ENCODE data around the gene MAOB. TPM values are rescaled to one million over a fixed set of nuclear protein-coding genes. Genes with fewer than 3 reads are reported as not detected.
A peak's percentile ranks its signal among the peaks of the same experiment; 100 is the strongest.

The MAOB gene
- total and polyA plus RNA-seq, 5 donors = 59.7 to 93.6 (median 79.7) TPM

DNA sequence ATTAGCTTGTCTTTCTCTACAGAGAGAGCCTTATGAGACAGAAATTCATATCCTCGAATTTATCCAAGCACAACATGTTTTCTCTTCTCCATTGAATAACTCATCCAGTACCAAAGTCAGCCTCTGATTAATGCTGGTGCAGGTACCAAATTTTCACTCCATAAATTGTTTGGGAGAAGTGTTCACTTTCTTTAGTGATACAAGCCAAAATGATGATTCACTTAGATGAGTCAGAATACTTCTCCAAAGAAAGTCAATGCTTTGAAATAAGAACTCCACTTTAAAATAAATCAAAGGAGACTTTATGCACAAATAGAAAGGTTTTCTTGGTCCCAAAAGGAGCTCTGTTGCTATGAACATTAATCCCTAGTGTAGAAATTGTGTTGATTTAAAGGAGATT, 60.2 kb downstream of the MAOB start:
- Histone ChIP-seq H3K27ac (ENCODE audit: low read length) (no peak overlapping the region), H3K4me3 (ENCODE audit: low read length) (no peak overlapping the region), H3K27me3 (ENCODE audit: control insufficient read depth, insufficient read depth) (no peaks in the 10 kb centered on the region), H3K4me1 (ENCODE audit: control insufficient read depth, insufficient read depth, low read length) (no peaks in the 10 kb centered on the region), H3K9me3 (ENCODE audit: control insufficient read depth, low read length) (no peaks in the 10 kb centered on the region)
- ATAC-seq = no peak
- no peak for DNase-seq
- intact Hi-C loops (cut with DNase I) = no loop called here
- WGBS = 71% methylated on average over 1 of the region's 1 CpG

DNA sequence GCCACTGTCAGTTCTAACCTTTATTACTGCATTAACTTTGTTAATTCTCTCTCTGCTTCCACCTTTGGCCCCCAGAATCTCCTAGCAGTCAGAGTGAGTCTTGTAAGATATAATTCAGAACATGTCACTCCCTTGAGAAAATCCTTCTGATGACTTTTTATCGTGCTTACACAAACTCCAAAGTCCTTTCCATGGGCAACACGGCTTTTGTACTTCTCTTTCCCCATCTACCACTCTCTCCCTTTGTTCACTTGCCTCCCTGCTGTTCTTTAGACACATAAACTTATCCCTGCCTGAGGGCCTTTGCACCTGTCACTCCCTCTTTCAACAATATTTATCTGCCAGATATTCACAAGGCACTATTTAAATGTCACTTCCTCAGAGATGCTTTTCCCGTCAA, 64.8 kb downstream of the MAOB start:
- H3K4me3 ChIP-seq (ENCODE audit: low read length) = no peak overlapping the region
- no peak overlapping the region for H3K27ac ChIP-seq (ENCODE audit: low read length)
- ATAC-seq = no peak
- intact Hi-C loops (cut with DNase I) = no loop called here
- no peaks in the 10 kb centered on the region for H3K9me3 ChIP-seq (ENCODE audit: control insufficient read depth, low read length)
- no peaks in the 10 kb centered on the region for H3K4me1 ChIP-seq (ENCODE audit: control insufficient read depth, insufficient read depth, low read length)
- H3K27me3 ChIP-seq (ENCODE audit: control insufficient read depth, insufficient read depth) = no peaks in the 10 kb centered on the region
- DNase-seq = no peak
- 82% methylated on average over 3 of the region's 3 CpGs for WGBS

DNA sequence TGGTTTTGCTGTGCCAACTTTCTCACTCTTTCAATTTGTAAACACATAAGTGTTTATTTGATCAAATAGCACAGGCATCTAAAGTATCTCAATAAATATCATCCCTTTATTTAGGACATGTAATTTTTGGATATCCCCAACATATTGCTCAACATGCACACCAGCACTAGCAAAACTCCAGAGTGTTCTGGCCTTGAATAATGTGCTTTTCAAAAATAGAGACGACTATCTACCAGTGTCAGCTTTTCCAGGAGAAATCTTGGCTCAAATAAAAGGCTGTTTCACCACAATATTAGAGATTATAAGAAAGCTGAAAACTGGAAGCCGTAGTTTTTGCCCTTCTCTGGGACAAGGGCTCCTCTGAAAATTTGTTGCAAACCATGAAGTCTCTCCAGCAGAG, 67.0 kb downstream of the MAOB start:
- intact Hi-C loops (cut with DNase I) = no loop called here
- 29% methylated on average over 2 of the region's 2 CpGs for WGBS
- H3K27me3 ChIP-seq (ENCODE audit: control insufficient read depth, insufficient read depth) = no peaks in the 10 kb centered on the region
- H3K4me1 ChIP-seq (ENCODE audit: control insufficient read depth, insufficient read depth, low read length) = no peaks in the 10 kb centered on the region
- ATAC-seq = peak; percentile 52 to 78
- no peak overlapping the region for H3K4me3 ChIP-seq (ENCODE audit: low read length)
- DNase-seq = no peak
- no peak overlapping the region for H3K27ac ChIP-seq (ENCODE audit: low read length)
- H3K9me3 ChIP-seq (ENCODE audit: control insufficient read depth, low read length) = no peaks in the 10 kb centered on the region

DNA sequence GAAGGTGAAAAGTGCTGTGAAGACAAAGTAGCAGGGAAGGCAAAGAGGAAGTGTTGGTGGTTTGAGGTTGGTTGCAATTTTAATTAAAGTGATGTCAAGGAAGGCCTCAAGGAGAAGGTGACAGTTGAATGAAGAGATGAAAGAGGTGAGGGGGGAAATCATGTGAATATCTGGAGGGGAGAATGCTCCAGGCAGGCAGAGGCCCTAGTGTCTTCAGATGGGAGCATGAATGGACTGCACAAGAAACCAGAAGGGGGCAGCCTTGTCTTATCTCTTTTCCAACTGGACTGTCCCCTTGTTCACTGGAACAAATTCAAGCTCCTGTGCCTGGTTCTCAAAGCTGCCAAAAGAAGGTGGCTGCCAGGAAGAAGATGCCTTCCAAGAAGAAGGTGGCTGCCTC, 68.4 kb downstream of the MAOB start:
- Histone ChIP-seq H3K27ac (ENCODE audit: low read length) (no peak overlapping the region), H3K9me3 (ENCODE audit: control insufficient read depth, low read length) (no peaks in the 10 kb centered on the region), H3K4me1 (ENCODE audit: control insufficient read depth, insufficient read depth, low read length) (no peaks in the 10 kb centered on the region), H3K4me3 (ENCODE audit: low read length) (no peak overlapping the region), H3K27me3 (ENCODE audit: control insufficient read depth, insufficient read depth) (no peaks in the 10 kb centered on the region)
- no peak for DNase-seq
- intact Hi-C loops (cut with DNase I) = no loop called here
- no peak for ATAC-seq

DNA sequence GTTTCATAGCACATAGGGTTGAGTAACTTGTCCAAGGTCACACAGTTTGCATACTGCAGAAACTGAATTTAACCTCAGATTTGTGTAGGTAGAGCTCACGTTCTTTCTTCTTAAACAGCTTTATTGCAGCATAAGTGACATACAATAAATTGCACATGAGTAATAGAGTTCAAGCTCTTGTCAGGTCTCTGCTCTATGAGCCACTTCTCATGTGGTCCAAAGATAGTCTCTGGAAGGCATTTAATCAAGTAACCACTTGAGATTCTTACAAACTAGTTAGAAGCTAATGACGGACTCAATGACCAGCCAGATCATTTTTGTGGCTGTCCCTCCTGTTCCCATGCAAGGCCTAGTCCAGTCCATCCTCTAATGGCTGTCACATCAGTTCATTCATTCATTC, 68.9 kb downstream of the MAOB start:
- Histone ChIP-seq H3K27me3 (ENCODE audit: control insufficient read depth, insufficient read depth) (no peaks in the 10 kb centered on the region), H3K4me3 (ENCODE audit: low read length) (no peak overlapping the region), H3K27ac (ENCODE audit: low read length) (no peak overlapping the region), H3K4me1 (ENCODE audit: control insufficient read depth, insufficient read depth, low read length) (no peaks in the 10 kb centered on the region), H3K9me3 (ENCODE audit: control insufficient read depth, low read length) (no peaks in the 10 kb centered on the region)
- intact Hi-C loops (cut with DNase I) = no loop called here
- no peak for DNase-seq
- ATAC-seq = peak; percentile 52 to 67
- WGBS = 68% methylated on average over 2 of the region's 2 CpGs

DNA sequence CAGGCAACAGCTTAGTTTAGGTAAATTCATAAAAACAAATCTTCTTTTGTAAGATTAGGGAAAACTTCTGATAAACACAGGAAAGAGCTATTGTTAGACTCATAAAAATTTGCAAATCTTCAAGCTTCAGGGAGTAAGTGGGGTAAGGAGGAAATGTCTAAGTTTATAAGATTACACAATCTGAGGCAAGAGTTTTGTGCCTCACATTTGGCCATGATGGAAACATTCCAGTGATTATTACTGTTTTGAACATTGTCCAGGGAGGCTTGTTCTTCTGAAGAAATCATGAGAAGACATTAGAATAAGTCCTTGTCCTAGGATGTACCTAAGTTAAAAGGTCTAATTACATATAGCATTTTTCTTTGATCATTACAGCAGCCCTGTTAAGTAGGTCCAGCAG, 72.8 kb downstream of the MAOB start:
- no peak for DNase-seq
- no peaks in the 10 kb centered on the region for H3K4me1 ChIP-seq (ENCODE audit: control insufficient read depth, insufficient read depth, low read length)
- intact Hi-C loops (cut with DNase I) = no loop called here
- no peaks in the 10 kb centered on the region for H3K27me3 ChIP-seq (ENCODE audit: control insufficient read depth, insufficient read depth)
- no peaks in the 10 kb centered on the region for H3K9me3 ChIP-seq (ENCODE audit: control insufficient read depth, low read length)
- peak in 1 of 2 donors; percentile 43 for ATAC-seq
- H3K27ac ChIP-seq (ENCODE audit: low read length) = no peak overlapping the region
- H3K4me3 ChIP-seq (ENCODE audit: low read length) = no peak overlapping the region

DNA sequence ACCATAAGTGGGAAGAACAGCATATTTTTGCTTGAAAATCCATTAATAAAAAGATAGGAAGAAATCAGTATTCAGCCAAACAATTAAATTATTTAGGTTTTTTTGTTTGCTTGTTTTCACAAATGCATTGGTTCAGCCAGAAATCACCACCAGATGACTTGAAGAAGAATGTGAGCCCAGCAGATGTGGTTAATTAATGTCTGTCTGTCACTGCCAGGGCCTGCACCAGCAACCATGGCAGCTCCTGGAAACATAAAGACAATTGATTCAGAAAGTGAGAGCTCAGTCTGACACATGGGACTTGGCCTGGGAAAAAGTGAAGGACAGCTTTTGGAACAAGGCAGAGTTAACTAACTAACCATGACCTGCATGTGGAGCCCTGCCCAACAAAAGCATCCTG, 74.0 kb downstream of the MAOB start:
- Histone ChIP-seq H3K9me3 (ENCODE audit: control insufficient read depth, low read length) (no peaks in the 10 kb centered on the region), H3K4me1 (ENCODE audit: control insufficient read depth, insufficient read depth, low read length) (no peaks in the 10 kb centered on the region), H3K27me3 (ENCODE audit: control insufficient read depth, insufficient read depth) (no peaks in the 10 kb centered on the region), H3K27ac (ENCODE audit: low read length) (no peak overlapping the region), H3K4me3 (ENCODE audit: low read length) (no peak overlapping the region)
- ATAC-seq (no peak), DNase-seq (no peak)
- intact Hi-C loops (cut with DNase I) = no loop called here

DNA sequence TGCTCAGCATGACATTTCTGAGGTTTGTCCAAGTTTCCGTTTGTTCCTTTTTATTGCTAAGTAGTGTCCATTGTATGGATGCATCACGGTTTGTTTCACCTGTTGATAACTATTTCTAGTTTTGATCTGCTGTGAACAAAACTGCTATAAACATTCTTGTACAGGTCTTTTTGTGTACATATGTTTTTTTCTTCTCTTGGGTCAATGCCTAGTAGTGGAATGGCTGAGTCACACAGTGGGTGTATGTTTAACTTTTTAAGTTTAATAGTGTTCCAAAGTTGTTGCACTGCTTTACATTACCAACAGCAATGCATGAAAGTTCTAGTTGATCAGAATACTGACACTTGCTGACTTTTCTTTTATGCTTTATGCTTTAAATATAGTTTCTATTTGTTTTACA, 76.7 kb downstream of the MAOB start:
- ATAC-seq = no peak
- intact Hi-C loops (cut with DNase I) = no loop called here
- WGBS = 96% methylated on average over 2 of the region's 2 CpGs

DNA sequence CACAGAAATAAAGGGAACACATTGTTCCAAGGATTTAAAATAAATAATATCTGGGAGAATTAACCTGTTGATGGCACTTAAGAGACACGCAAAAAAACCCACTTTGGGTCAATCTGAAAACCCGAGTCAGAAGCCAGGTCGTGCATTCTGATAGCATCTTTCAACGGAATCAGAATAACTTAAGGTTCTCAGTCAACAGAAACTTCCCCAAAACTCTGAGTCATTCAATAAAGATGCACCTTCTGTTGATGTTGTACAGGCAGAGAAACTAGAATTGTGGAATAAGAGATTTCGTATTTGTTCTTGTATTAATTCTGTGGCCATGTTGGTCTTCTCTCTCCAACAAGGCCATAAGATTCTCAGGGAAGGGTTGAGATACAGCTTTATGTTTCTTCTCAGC, 78.2 kb downstream of the MAOB start:
- H3K4me1 ChIP-seq (ENCODE audit: control insufficient read depth, insufficient read depth, low read length) = no peaks in the 10 kb centered on the region
- 89% methylated on average over 5 of the region's 5 CpGs for WGBS
- H3K27me3 ChIP-seq (ENCODE audit: control insufficient read depth, insufficient read depth) = no peaks in the 10 kb centered on the region
- H3K27ac ChIP-seq (ENCODE audit: low read length) = no peak overlapping the region
- intact Hi-C loops (cut with DNase I) = no loop called here
- ATAC-seq (no peak), DNase-seq (no peak)
- no peaks in the 10 kb centered on the region for H3K9me3 ChIP-seq (ENCODE audit: control insufficient read depth, low read length)
- no peak overlapping the region for H3K4me3 ChIP-seq (ENCODE audit: low read length)

More for the DNA sequence above, 76.7 kb downstream of the MAOB start:
- no peak overlapping the region for H3K27ac ChIP-seq (ENCODE audit: low read length)
- no peak for DNase-seq
- no peaks in the 10 kb centered on the region for H3K9me3 ChIP-seq (ENCODE audit: control insufficient read depth, low read length)
- H3K4me3 ChIP-seq (ENCODE audit: low read length) = no peak overlapping the region
- no peaks in the 10 kb centered on the region for H3K4me1 ChIP-seq (ENCODE audit: control insufficient read depth, insufficient read depth, low read length)
- H3K27me3 ChIP-seq (ENCODE audit: control insufficient read depth, insufficient read depth) = no peaks in the 10 kb centered on the region

DNA sequence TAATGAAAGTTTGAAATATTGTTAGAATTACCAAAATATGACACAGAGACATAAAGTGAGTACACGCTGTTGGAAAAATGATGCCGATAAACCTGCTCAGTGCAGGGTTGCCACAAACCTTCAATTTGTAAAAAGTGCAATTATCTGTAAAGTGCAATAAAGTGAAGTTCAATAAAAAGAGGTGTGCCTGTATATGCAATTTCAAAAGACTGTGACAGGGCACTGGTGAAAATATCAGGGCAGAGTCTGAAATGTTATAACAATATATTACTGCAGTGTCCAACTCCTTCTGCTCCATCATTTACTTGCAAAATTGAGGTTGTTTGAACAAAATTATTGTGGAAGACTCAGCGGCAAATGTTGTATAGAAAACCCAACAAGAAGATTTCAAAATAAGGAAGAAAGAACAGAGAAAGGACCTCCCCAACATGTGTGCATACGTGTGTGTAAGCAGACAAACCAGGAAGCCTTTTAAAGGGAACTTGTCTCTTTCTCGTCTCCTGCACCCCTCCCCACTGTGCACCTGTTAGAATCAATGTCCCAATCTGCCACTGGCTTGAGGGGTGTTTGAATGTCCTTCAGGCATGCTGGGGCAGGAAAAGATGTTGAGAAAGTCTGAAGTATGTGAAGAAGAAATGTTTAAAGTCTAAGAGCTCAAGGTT, 96.2 kb downstream of the MAOB start:
- DNase-seq (no peak), ATAC-seq (no peak)
- Histone ChIP-seq H3K27ac (ENCODE audit: low read length) (no peak overlapping the region), H3K4me3 (ENCODE audit: low read length) (no peak overlapping the region), H3K27me3 (ENCODE audit: control insufficient read depth, insufficient read depth) (no peaks in the 10 kb centered on the region), H3K4me1 (ENCODE audit: control insufficient read depth, insufficient read depth, low read length) (no peaks in the 10 kb centered on the region), H3K9me3 (ENCODE audit: control insufficient read depth, low read length) (no peaks in the 10 kb centered on the region)
- 88% methylated on average over 5 of the region's 5 CpGs for WGBS
- intact Hi-C loops (cut with DNase I) = no loop called here

DNA sequence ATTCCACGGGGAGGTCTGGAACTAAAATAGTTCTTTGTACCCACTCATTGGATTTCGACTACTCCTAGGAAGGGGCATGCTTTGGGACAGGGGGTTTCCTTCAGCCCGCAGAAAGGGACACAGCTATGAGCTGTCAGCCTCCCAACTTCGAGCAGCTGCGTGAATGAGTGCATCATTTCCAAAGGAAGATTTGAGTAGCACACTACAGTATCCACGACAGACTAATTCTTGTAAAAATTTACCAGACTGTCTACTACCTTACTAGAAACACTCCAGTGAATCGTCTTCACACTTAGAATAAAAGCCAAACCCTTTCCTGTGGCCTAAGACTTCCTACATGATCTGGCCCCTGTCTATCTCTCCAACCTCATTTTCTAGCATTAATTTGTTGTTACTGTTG, 124.2 kb downstream of the MAOB start:
- Histone ChIP-seq H3K4me3 (ENCODE audit: low read length) (no peak overlapping the region), H3K4me1 (ENCODE audit: control insufficient read depth, insufficient read depth, low read length) (no peaks in the 10 kb centered on the region), H3K27ac (ENCODE audit: low read length) (no peak overlapping the region), H3K9me3 (ENCODE audit: control insufficient read depth, low read length) (no peaks in the 10 kb centered on the region), H3K27me3 (ENCODE audit: control insufficient read depth, insufficient read depth) (no peaks in the 10 kb centered on the region)
- intact Hi-C loops (cut with DNase I) = loop anchor here in 1 of 4 donors (10.0 kb wide), 1 partner anchor 193 kb away; no protein-coding TSS in a partner anchor
- DNase-seq = no peak
- WGBS = 91% methylated on average over 7 of the region's 7 CpGs
- ATAC-seq = no peak

DNA sequence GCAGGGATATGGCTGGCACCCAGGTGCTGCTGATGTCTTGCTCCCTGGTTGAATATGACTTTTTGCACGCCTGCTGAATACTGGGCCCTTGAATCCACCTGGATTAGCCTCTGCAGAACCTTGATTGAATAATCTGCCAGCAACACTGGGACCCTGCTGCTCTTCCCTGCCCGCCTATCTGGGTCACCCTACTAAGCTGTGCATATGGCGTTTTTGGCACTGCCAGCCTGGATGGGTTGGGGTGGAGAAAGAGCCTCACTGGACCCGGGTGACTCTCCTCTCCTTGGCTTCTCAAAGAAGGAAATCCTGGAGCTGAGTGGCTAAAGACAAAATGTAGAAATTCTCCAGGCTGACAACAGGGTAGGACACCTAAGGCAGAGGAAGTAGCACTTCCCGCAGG, 126.2 kb downstream of the MAOB start:
- no peak overlapping the region for H3K27ac ChIP-seq (ENCODE audit: low read length)
- H3K9me3 ChIP-seq (ENCODE audit: control insufficient read depth, low read length) = no peaks in the 10 kb centered on the region
- ATAC-seq = no peak
- no peak overlapping the region for H3K4me3 ChIP-seq (ENCODE audit: low read length)
- peak in 1 of 3 donors; percentile 36 for DNase-seq
- no peaks in the 10 kb centered on the region for H3K4me1 ChIP-seq (ENCODE audit: control insufficient read depth, insufficient read depth, low read length)
- 95% methylated on average over 5 of the region's 5 CpGs for WGBS
- intact Hi-C loops (cut with DNase I) = loop anchor here in 1 of 4 donors (10.0 kb wide), 1 partner anchor 191 kb away; no protein-coding TSS in a partner anchor
- H3K27me3 ChIP-seq (ENCODE audit: control insufficient read depth, insufficient read depth) = no peaks in the 10 kb centered on the region

Data from right cardiac atrium (tissue), 5 donors.